Stimulated activated CD8-positive, alpha-beta memory T cell treated with anti-CD3 and anti-CD28 coated beads, Interleukin-12 subunit alpha, Interleukin-12 subunit beta, amount 100 ng/mL, for 24 hours (primary cell): Measurements from ENCODE around the gene TGIF2.
"Not testable (repeated sequence)": the region's sequence is repeated elsewhere in the genome, so short reads cannot be mapped to it uniquely, and the experiment has no call there.

ENCODE experiments used
- DNase-seq: peaks from one replicate; pipeline ENCODE4 v3.0.0-alpha.2; 2020; ENCODE audit errors: extremely low read depth

TGIF2 gene

GRCh38 chr20:36547186-36548005, 26.0 kb upstream of the TGIF2 start:
- no peak for DNase-seq

- DNase-seq, result no peak
Measured at GRCh38 chr20:36548006-36548315, 25.4 kb upstream of the TGIF2 start.

- no peak for DNase-seq
Measured at GRCh38 chr20:36548704-36549627, 24.4 kb upstream of the TGIF2 start.

- DNase-seq, result no peak
Measured at GRCh38 chr20:36549628-36549941, 23.8 kb upstream of the TGIF2 start.

- no peak for DNase-seq
Measured at GRCh38 chr20:36549942-36550789, 23.2 kb upstream of the TGIF2 start.

GRCh38 chr20:36550790-36551299, 22.6 kb upstream of the TGIF2 start:
- DNase-seq, result no peak

GRCh38 chr20:36555248-36555647, 18.1 kb upstream of the TGIF2 start:
- no peak for DNase-seq

- no peak for DNase-seq
Measured at GRCh38 chr20:36562724-36563123, 10.7 kb upstream of the TGIF2 start.

GRCh38 chr20:36563374-36563773, 10.0 kb upstream of the TGIF2 start:
- DNase-seq, result no peak

- DNase-seq, result not testable (repeated sequence)
Measured at GRCh38 chr20:36564078-36564725, 9.2 kb upstream of the TGIF2 start.

GRCh38 chr20:36564726-36565121, 8.7 kb upstream of the TGIF2 start:
- not testable (repeated sequence) for DNase-seq

- no peak for DNase-seq
Measured at GRCh38 chr20:36565520-36565919, 7.9 kb upstream of the TGIF2 start.

GRCh38 chr20:36569847-36570429, 3.5 kb upstream of the TGIF2 start:
- DNase-seq, result no peak

- DNase-seq, result no peak
Measured at GRCh38 chr20:36571564-36572504, 1.6 kb upstream of the TGIF2 start.

- DNase-seq, result peak; percentile 44
Measured at GRCh38 chr20:36572701-36573102, 695 bp upstream of the TGIF2 start.

GRCh38 chr20:36573798-36574365, 485 bp downstream of the TGIF2 start:
- DNase-seq, result no peak

- DNase-seq, result no peak
Measured at GRCh38 chr20:36574366-36575135, 1.2 kb downstream of the TGIF2 start.

GRCh38 chr20:36576081-36576445, 2.7 kb downstream of the TGIF2 start:
- no peak for DNase-seq
